ENCODE data around the gene DONSON.

GRCh38 chr21:33618407-33618806, 29.9 kb upstream of the DONSON start:
- TF ChIP-seq, protein P1, sequence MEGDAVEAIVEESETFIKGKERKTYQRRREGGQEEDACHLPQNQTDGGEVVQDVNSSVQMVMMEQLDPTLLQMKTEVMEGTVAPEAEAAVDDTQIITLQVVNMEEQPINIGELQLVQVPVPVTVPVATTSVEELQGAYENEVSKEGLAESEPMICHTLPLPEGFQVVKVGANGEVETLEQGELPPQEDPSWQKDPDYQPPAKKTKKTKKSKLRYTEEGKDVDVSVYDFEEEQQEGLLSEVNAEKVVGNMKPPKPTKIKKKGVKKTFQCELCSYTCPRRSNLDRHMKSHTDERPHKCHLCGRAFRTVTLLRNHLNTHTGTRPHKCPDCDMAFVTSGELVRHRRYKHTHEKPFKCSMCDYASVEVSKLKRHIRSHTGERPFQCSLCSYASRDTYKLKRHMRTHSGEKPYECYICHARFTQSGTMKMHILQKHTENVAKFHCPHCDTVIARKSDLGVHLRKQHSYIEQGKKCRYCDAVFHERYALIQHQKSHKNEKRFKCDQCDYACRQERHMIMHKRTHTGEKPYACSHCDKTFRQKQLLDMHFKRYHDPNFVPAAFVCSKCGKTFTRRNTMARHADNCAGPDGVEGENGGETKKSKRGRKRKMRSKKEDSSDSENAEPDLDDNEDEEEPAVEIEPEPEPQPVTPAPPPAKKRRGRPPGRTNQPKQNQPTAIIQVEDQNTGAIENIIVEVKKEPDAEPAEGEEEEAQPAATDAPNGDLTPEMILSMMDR (IDR thresholded peaks at IDR 0.05) = no peak
- TF ChIP-seq ZFX (IDR thresholded peaks at IDR 0.05; ENCODE audit: borderline replicate concordance) = no peak
